ENCODE results near the gene SF3B3. TPM values are rescaled to one million over a fixed set of nuclear protein-coding genes. Genes with fewer than 3 reads are reported as not detected.
A peak's percentile ranks its signal among the peaks of the same experiment; 100 is the strongest.
"Not testable (repeated sequence)": the region's sequence is repeated elsewhere in the genome, so short reads cannot be mapped to it uniquely, and the experiment has no call there.

The SF3B3 gene
- total RNA-seq, 1 experiment from 2014 or later = 133 TPM

- intact Hi-C loops (cut with micrococcal nuclease) = no loop called here
Measured at GRCh38 chr16:70522216-70523075, 1.2 kb upstream of the SF3B3 start.

GRCh38 chr16:70523076-70523742 lies 407 bp upstream of the SF3B3 start, which contains the start of gene COG4:
Gene COG4, minus strand, starts transcription at chr16:70523554. Its CDS starts 11 bp downstream, at chr16:70523543.
- peaks cover 35% of the 10 kb centered on the region for H3K4me1 ChIP-seq (ENCODE audit: insufficient read depth, low read length)
- CTCF ChIA-PET = no interaction called here
- H2AFZ ChIP-seq (ENCODE audit: low read length) = peak within 1 kb of the TSS; percentile 79
- TF ChIP-seq EZH2phosphoT487 (IDR thresholded peaks at IDR 0.05; ENCODE audit: borderline replicate concordance, low read length) (no peak), CTCF (conservative IDR thresholded peaks at IDR 0.05; ENCODE audit: low read depth, low read length) (no peak), EZH2 (IDR thresholded peaks at IDR 0.05; ENCODE audit: low read length, unreplicated experiment) (no peak)
- POLR2A ChIA-PET (ENCODE audit: unreplicated experiment) = no interaction called here
- intact Hi-C loops (cut with micrococcal nuclease) = no loop called here
- peak; percentile 65 for DNase-seq
- peaks cover 70% of the 10 kb centered on the region for H3K79me2 ChIP-seq (ENCODE audit: low read length)
- no peaks in the 10 kb centered on the region for H3F3A ChIP-seq (ENCODE audit: low read length, unreplicated experiment)
- H3K9me3 ChIP-seq (ENCODE audit: low read length) = no peaks in the 10 kb centered on the region
- 0 out of 2 replicates have a peak, but pooled peaks cover 17% of the 10 kb centered on the region for H4K20me1 ChIP-seq (ENCODE audit: low read length)
- peak within 1 kb of the TSS; percentile 99 for H3K9ac ChIP-seq (ENCODE audit: low read length)
- no peaks in the 10 kb centered on the region for H3K27me3 ChIP-seq (ENCODE audit: low read length)
- peaks cover 9% of the 10 kb centered on the region; the same call in 1 of the 2 replicates for H3K36me3 ChIP-seq (ENCODE audit: low read depth, low read length)
- H3K4me2 ChIP-seq (ENCODE audit: low read length) = peak within 1 kb of the TSS; percentile 99
- ATAC-seq = peak; percentile 35
- no peaks in the 10 kb centered on the region for H3K9me2 ChIP-seq (replicated peaks; ENCODE audit: low read length)
- TSS peak; percentile 86 for BruUV-seq (replicated peaks)
- H3K4me3 ChIP-seq (ENCODE audit: low read length) = peak within 1 kb of the TSS; percentile 93
- H3K27ac ChIP-seq (ENCODE audit: low read length) = peak within 1 kb of the TSS; percentile 73

More at GRCh38 chr16:70522216-70523075, 1.2 kb upstream of the SF3B3 start:
- Histone ChIP-seq H2AFZ (ENCODE audit: low read length) (peak overlapping the region; percentile 79), H3K79me2 (ENCODE audit: low read length) (peaks cover 62% of the 10 kb centered on the region), H3K4me2 (ENCODE audit: low read length) (peak overlapping the region; percentile 99), H3K4me3 (ENCODE audit: low read length) (peak overlapping the region; percentile 93), H3K4me1 (ENCODE audit: insufficient read depth, low read length) (peaks cover 33% of the 10 kb centered on the region), H3K9me2 (replicated peaks; ENCODE audit: low read length) (no peaks in the 10 kb centered on the region), H3K27ac (ENCODE audit: low read length) (peak overlapping the region; percentile 73), H3F3A (ENCODE audit: low read length, unreplicated experiment) (no peaks in the 10 kb centered on the region), H3K9me3 (ENCODE audit: low read length) (no peaks in the 10 kb centered on the region), H4K20me1 (ENCODE audit: low read length) (0 out of 2 replicates have a peak, but pooled peaks cover 16% of the 10 kb centered on the region), H3K9ac (ENCODE audit: low read length) (peak overlapping the region; percentile 99), H3K36me3 (ENCODE audit: low read depth, low read length) (peaks cover 7% of the 10 kb centered on the region; the same call in 1 of the 2 replicates), H3K27me3 (ENCODE audit: low read length) (no peaks in the 10 kb centered on the region)
- BruUV-seq (replicated peaks) = no TSS peak
- CTCF ChIA-PET = no interaction called here
- ATAC-seq = no peak
- POLR2A ChIA-PET (ENCODE audit: unreplicated experiment) = no interaction called here
- TF ChIP-seq EZH2phosphoT487 (IDR thresholded peaks at IDR 0.05; ENCODE audit: borderline replicate concordance, low read length) = no peak
- no peak for TF ChIP-seq EZH2 (IDR thresholded peaks at IDR 0.05; ENCODE audit: low read length, unreplicated experiment)
- TF ChIP-seq CTCF (conservative IDR thresholded peaks at IDR 0.05; ENCODE audit: low read depth, low read length) = no peak
- DNase-seq = no peak

- H3F3A ChIP-seq (ENCODE audit: low read length, unreplicated experiment); H3K9me2 ChIP-seq (replicated peaks; ENCODE audit: low read length); intact Hi-C loops (cut with micrococcal nuclease); H3K27me3 ChIP-seq (ENCODE audit: low read length); POLR2A ChIA-PET (ENCODE audit: unreplicated experiment); BruUV-seq (replicated peaks); CTCF ChIA-PET; H3K9me3 ChIP-seq (ENCODE audit: low read length): not testable (repeated sequence)
- Histone ChIP-seq H3K4me3 (ENCODE audit: low read length) (peak overlapping the region; percentile 93), H4K20me1 (ENCODE audit: low read length) (peaks cover 24% of the 10 kb centered on the region; the same call in 1 of the 2 replicates), H3K36me3 (ENCODE audit: low read depth, low read length) (peaks cover 16% of the 10 kb centered on the region), H3K9ac (ENCODE audit: low read length) (peak overlapping the region; percentile 99), H3K79me2 (ENCODE audit: low read length) (peaks cover 82% of the 10 kb centered on the region), H2AFZ (ENCODE audit: low read length) (peak overlapping the region; percentile 79), H3K4me1 (ENCODE audit: insufficient read depth, low read length) (peaks cover 41% of the 10 kb centered on the region), H3K4me2 (ENCODE audit: low read length) (peak overlapping the region; percentile 99), H3K27ac (ENCODE audit: low read length) (peak overlapping the region; percentile 73)
- peak; percentile 8 for DNase-seq
- peak; percentile 21; the same call in 1 of the 2 replicates for ATAC-seq
Measured at GRCh38 chr16:70524399-70524825, 796 bp downstream of the SF3B3 start.

Data from PC-3 (cell line).